ENCODE data around the gene NUMBL.

DNA sequence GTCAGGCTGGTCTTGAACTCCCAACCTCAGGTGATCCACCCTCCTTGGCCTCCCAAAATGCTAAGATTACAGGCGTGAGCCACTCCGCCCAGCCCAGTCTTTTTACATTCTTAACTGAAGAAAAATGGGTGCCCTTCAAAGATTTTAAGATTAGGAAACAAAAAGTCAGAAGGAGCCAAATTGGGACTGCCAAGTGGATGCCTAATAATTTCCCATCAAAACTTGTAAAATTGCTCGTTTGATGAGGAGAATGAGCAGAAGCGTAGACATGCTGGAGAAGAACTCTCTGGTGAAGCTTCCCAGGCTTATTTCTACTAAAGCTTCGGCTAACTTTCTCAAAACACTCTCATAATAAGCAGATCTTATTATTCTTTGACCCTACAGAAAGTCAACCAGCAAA lies 31.3 kb downstream of the NUMBL start:
- TF ChIP-seq, protein P1, sequence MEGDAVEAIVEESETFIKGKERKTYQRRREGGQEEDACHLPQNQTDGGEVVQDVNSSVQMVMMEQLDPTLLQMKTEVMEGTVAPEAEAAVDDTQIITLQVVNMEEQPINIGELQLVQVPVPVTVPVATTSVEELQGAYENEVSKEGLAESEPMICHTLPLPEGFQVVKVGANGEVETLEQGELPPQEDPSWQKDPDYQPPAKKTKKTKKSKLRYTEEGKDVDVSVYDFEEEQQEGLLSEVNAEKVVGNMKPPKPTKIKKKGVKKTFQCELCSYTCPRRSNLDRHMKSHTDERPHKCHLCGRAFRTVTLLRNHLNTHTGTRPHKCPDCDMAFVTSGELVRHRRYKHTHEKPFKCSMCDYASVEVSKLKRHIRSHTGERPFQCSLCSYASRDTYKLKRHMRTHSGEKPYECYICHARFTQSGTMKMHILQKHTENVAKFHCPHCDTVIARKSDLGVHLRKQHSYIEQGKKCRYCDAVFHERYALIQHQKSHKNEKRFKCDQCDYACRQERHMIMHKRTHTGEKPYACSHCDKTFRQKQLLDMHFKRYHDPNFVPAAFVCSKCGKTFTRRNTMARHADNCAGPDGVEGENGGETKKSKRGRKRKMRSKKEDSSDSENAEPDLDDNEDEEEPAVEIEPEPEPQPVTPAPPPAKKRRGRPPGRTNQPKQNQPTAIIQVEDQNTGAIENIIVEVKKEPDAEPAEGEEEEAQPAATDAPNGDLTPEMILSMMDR (conservative IDR thresholded peaks at IDR 0.05; ENCODE audit: low read depth, low read length), result no peak
- no peak for TF ChIP-seq EZH2 (IDR thresholded peaks at IDR 0.05; ENCODE audit: low read length, unreplicated experiment)

All from PC-3 (cell line).